ENCODE measurements around the gene TGM2.

TGM2 gene

DNA sequence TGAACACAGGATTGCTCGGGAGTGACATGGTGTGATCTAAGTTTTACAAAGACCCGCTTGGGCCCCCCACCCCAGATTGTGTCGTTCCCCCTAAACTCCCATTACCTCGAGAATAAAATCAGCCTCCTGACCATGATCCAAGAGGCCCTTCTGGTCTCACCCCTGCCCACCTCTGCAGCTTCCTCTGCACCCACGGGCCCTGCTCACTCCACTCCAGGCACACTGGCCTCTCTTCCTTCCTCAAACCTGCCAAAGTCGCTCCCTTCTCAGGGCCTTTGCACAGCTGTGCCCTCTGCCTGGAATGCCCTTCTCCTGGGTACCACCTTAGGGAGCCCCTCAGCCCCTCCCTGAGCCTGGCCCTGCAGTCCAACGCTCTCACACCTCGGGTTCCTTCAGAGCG is 17.9 kb downstream of the TGM2 start:
- Histone ChIP-seq H3K4me3 (ENCODE audit: low read length) (no peak overlapping the region), H3K9me3 (replicated peaks; ENCODE audit: insufficient read depth, low read length) (no peaks in the 10 kb centered on the region), H3K4me2 (ENCODE audit: low read depth, low read length) (no peak overlapping the region), H3K9ac (ENCODE audit: low read length) (no peak overlapping the region), H3K9me2 (replicated peaks; ENCODE audit: insufficient read depth, low read length) (no peaks in the 10 kb centered on the region), H4K20me1 (ENCODE audit: insufficient read depth, low read length) (no peaks in the 10 kb centered on the region), H3K36me3 (replicated peaks; ENCODE audit: insufficient read depth, low read length) (no peaks in the 10 kb centered on the region), H3K27me3 (replicated peaks; ENCODE audit: insufficient read depth, low read length) (no peaks in the 10 kb centered on the region), H3F3A (ENCODE audit: insufficient read depth, low read length) (no peaks in the 10 kb centered on the region), H2AFZ (ENCODE audit: low read length) (no peak overlapping the region), H3K27ac (ENCODE audit: low read length) (no peak overlapping the region), H3K4me1 (ENCODE audit: low read length) (peaks cover 18% of the 10 kb centered on the region), H3K79me2 (ENCODE audit: low read length) (no peaks in the 10 kb centered on the region)
- no peak for DNase-seq
- TF ChIP-seq EZH2 (optimal IDR thresholded peaks at IDR 0.05; ENCODE audit: low read depth, low read length) (no peak), EZH2phosphoT487 (IDR thresholded peaks at IDR 0.05; ENCODE audit: low read length) (no peak)
- TF ChIP-seq, protein P1, sequence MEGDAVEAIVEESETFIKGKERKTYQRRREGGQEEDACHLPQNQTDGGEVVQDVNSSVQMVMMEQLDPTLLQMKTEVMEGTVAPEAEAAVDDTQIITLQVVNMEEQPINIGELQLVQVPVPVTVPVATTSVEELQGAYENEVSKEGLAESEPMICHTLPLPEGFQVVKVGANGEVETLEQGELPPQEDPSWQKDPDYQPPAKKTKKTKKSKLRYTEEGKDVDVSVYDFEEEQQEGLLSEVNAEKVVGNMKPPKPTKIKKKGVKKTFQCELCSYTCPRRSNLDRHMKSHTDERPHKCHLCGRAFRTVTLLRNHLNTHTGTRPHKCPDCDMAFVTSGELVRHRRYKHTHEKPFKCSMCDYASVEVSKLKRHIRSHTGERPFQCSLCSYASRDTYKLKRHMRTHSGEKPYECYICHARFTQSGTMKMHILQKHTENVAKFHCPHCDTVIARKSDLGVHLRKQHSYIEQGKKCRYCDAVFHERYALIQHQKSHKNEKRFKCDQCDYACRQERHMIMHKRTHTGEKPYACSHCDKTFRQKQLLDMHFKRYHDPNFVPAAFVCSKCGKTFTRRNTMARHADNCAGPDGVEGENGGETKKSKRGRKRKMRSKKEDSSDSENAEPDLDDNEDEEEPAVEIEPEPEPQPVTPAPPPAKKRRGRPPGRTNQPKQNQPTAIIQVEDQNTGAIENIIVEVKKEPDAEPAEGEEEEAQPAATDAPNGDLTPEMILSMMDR (IDR thresholded peaks at IDR 0.05; ENCODE audit: low read length), result no peak

DNA sequence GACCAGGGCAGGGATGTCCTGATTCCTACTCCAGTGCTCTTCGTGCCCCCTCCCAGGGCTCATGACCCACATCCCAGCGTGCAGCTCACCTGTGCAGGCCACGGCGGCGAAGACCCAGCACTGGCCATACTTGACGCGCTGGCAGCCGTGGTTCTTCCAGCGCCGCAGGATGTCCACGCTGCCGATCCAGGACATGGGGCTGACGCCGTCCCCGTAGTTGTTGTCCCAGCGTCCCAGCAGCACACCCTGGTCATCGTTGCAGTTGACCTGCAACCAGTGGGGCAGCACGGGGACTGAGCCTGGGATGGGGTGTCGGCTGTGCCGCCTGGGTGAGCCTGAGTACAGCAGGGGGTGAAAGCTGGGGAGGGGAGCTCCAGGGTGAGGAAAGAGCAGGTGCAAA is 18.4 kb downstream of the TGM2 start:
- no peaks in the 10 kb centered on the region for H3K36me3 ChIP-seq (replicated peaks; ENCODE audit: insufficient read depth, low read length)
- no peak for TF ChIP-seq EZH2phosphoT487 (IDR thresholded peaks at IDR 0.05; ENCODE audit: low read length)
- no peak for TF ChIP-seq EZH2 (optimal IDR thresholded peaks at IDR 0.05; ENCODE audit: low read depth, low read length)
- TF ChIP-seq, protein P1 (IDR thresholded peaks at IDR 0.05; ENCODE audit: low read length), result no peak
- H3K4me3 ChIP-seq (ENCODE audit: low read length), result no peak overlapping the region
- H3K27me3 ChIP-seq (replicated peaks; ENCODE audit: insufficient read depth, low read length), result no peaks in the 10 kb centered on the region
- H3K9me3 ChIP-seq (replicated peaks; ENCODE audit: insufficient read depth, low read length), result no peaks in the 10 kb centered on the region
- no peaks in the 10 kb centered on the region for H3F3A ChIP-seq (ENCODE audit: insufficient read depth, low read length)
- H3K4me1 ChIP-seq (ENCODE audit: low read length), result peaks cover 18% of the 10 kb centered on the region
- no peaks in the 10 kb centered on the region for H3K9me2 ChIP-seq (replicated peaks; ENCODE audit: insufficient read depth, low read length)
- no peak overlapping the region for H3K27ac ChIP-seq (ENCODE audit: low read length)
- no peaks in the 10 kb centered on the region for H3K79me2 ChIP-seq (ENCODE audit: low read length)
- H2AFZ ChIP-seq (ENCODE audit: low read length), result no peak overlapping the region
- H3K4me2 ChIP-seq (ENCODE audit: low read depth, low read length), result no peak overlapping the region
- H4K20me1 ChIP-seq (ENCODE audit: insufficient read depth, low read length), result no peaks in the 10 kb centered on the region
- DNase-seq, result no peak
- no peak overlapping the region for H3K9ac ChIP-seq (ENCODE audit: low read length)

DNA sequence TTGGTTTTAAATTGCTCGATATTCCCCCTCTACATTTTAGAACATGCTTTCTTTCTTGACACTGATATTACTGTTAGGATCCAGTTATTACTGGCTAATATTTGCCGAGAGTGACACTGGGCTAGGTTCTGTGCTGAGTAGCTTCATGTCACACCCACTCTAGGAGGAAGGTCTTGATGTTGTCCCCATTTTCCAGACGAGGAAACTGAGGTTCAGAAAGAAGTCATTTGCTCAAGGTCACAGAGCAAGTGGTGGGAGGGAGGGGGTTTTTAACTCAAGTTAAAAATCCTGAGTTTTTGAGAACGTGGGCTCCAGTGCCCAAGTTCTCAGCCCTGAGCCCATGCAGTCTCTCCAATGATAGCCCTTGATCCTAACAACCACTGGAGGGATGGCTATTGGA is 18.9 kb downstream of the TGM2 start:
- Histone ChIP-seq H3K79me2 (ENCODE audit: low read length) (no peaks in the 10 kb centered on the region), H3F3A (ENCODE audit: insufficient read depth, low read length) (no peaks in the 10 kb centered on the region), H3K4me3 (ENCODE audit: low read length) (no peak overlapping the region), H3K27me3 (replicated peaks; ENCODE audit: insufficient read depth, low read length) (no peaks in the 10 kb centered on the region), H3K9me3 (replicated peaks; ENCODE audit: insufficient read depth, low read length) (no peaks in the 10 kb centered on the region), H3K9me2 (replicated peaks; ENCODE audit: insufficient read depth, low read length) (no peaks in the 10 kb centered on the region), H3K4me2 (ENCODE audit: low read depth, low read length) (no peak overlapping the region), H3K9ac (ENCODE audit: low read length) (no peak overlapping the region), H4K20me1 (ENCODE audit: insufficient read depth, low read length) (no peaks in the 10 kb centered on the region), H3K27ac (ENCODE audit: low read length) (no peak overlapping the region), H2AFZ (ENCODE audit: low read length) (no peak overlapping the region), H3K36me3 (replicated peaks; ENCODE audit: insufficient read depth, low read length) (no peaks in the 10 kb centered on the region), H3K4me1 (ENCODE audit: low read length) (peaks cover 18% of the 10 kb centered on the region)
- TF ChIP-seq EZH2 (optimal IDR thresholded peaks at IDR 0.05; ENCODE audit: low read depth, low read length) (no peak), EZH2phosphoT487 (IDR thresholded peaks at IDR 0.05; ENCODE audit: low read length) (no peak)
- TF ChIP-seq, protein P1 (IDR thresholded peaks at IDR 0.05; ENCODE audit: low read length), result no peak
- DNase-seq, result no peak
